ENCODE data around the gene SLCO3A1. TPM values are rescaled to one million over a fixed set of nuclear protein-coding genes. Genes with fewer than 3 reads are reported as not detected.
A peak's percentile ranks its signal among the peaks of the same experiment; 100 is the strongest.
"Not testable (repeated sequence)": the region's sequence is repeated elsewhere in the genome, so short reads cannot be mapped to it uniquely, and the experiment has no call there.

The SLCO3A1 gene
- total RNA-seq, 4 donors from 2014 or later = 10.9 to 18.1 (median 14.2) TPM

DNA sequence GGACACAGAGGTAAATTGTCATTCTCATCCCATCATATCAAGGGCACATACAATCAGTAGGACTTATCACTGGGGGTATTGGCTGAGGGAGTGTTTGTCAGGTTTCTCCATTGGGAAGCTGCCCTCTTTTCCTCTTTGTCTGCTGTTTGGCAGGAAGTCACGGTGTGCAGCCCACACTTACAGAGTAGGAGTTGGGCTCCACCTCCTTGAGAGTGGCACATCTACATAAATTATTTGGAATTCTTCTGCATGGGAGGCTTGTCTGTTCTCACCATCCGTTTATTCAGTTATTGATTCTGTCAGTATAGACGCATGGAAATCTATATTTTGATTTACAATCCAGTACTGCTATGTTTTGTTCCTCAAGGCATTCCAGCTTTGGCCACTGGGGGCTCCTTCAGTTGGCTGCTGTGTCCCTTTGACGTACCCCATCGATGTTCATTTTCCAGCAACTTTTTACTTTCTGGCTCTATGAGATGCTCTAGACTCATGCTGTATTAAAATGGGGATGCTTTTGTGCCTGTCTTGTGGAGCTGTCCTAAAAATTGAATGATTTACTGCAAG lies 200.3 kb downstream of the SLCO3A1 start:
- H3K36me3 ChIP-seq = no peaks in the 10 kb centered on the region
- no peak overlapping the region for H3K27ac ChIP-seq
- H3K9me3 ChIP-seq = no peaks in the 10 kb centered on the region
- TF ChIP-seq, protein P1, sequence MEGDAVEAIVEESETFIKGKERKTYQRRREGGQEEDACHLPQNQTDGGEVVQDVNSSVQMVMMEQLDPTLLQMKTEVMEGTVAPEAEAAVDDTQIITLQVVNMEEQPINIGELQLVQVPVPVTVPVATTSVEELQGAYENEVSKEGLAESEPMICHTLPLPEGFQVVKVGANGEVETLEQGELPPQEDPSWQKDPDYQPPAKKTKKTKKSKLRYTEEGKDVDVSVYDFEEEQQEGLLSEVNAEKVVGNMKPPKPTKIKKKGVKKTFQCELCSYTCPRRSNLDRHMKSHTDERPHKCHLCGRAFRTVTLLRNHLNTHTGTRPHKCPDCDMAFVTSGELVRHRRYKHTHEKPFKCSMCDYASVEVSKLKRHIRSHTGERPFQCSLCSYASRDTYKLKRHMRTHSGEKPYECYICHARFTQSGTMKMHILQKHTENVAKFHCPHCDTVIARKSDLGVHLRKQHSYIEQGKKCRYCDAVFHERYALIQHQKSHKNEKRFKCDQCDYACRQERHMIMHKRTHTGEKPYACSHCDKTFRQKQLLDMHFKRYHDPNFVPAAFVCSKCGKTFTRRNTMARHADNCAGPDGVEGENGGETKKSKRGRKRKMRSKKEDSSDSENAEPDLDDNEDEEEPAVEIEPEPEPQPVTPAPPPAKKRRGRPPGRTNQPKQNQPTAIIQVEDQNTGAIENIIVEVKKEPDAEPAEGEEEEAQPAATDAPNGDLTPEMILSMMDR (IDR thresholded peaks at IDR 0.05) = peak in 3 of 6 experiments; percentile 21 to 37 (median 24)
- TF ChIP-seq POLR2A (IDR thresholded peaks at IDR 0.05) = no peak
- H3K27me3 ChIP-seq = no peaks in the 10 kb centered on the region
- no peak overlapping the region for H3K4me3 ChIP-seq
- intact Hi-C loops (cut with DNase I) = no loop called here
- WGBS, 2 donors = 66 to 73% methylated on average over 5 of the region's 5 CpGs
- no peak for DNase-seq
- peaks cover 10 to 41% (median 24%) of the 10 kb centered on the region in 3 donors for H3K4me1 ChIP-seq

DNA sequence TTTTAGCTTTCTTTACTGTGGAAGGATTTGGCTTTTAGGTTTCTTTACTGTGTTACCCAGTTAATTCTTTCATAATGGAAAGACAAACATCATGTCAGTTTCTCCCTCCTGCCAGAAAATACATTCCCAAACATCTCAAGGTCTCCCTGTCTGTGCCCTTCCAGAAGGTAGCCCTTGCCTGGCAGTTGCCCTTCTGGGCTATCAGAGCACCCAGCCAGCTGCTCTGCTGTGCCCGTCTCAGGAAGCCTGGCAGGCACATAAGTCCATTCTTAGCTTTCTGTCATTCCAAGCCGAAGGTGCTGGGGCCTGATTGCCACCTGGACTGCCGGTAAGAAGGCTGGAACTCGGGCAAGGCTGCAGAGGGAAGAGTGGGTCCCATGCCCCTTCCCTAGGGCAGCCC lies 203.4 kb downstream of the SLCO3A1 start:
- Histone ChIP-seq H3K36me3 (no peaks in the 10 kb centered on the region), H3K9me3 (no peaks in the 10 kb centered on the region), H3K27ac (no peak overlapping the region), H3K27me3 (no peaks in the 10 kb centered on the region), H3K4me1 (peaks cover 5 to 35% (median 13%) of the 10 kb centered on the region in 3 donors), H3K4me3 (no peak overlapping the region)
- WGBS, 2 donors = 71% methylated on average over 1 of the region's 4 CpGs; no CpG with 5 or more reads in 1 of the 2 donors
- DNase-seq = no peak
- intact Hi-C loops (cut with DNase I) = no loop called here
- TF ChIP-seq POLR2A (IDR thresholded peaks at IDR 0.05) = no peak
- TF ChIP-seq, protein P1 (IDR thresholded peaks at IDR 0.05) = no peak

DNA sequence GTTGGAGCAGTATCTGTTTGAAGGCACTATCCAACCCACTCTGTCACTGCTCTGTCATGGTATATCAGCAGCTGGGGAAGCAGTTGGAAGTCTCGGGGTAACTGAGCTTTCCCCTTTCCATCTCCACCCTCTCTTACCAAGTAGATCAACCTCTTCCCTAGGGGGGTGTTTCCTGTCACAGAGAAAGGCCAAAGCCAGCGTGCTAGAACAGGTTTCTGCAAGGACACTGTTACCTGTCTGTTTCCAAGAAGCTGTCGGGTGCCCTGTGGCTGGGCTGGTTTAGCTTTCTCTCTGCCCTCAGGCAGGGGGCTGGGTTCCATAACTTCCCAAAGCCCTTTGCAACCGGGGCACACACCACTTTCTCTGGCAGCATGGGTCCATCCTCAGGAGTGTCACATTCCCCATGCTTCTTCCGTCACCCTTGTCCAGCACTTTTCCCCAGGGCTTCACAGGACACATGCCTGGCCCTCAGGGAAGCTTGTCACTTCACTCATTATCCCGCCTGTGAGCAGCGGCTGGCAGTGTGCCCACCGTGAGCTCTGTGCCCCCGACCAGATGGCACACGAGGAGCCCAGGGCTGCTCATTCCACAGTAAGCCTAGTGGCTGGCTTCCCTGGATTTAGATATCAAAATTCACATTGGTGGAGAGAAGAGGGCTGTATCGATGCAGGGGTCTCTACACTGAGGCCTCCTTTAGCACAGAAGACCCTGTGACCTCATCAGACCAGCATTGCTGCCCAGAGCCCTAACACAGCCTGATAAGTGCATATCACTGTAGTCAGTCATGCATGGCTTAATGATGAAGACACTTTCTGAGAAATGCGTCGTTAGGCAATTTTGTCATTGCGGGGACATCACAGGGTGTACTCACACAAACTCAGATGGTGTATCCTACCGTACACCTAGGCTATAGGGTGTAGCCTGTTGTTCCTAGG lies 205.8 kb downstream of the SLCO3A1 start:
- Histone ChIP-seq H3K9me3 (no peaks in the 10 kb centered on the region), H3K4me3 (no peak overlapping the region), H3K36me3 (no peaks in the 10 kb centered on the region), H3K27ac (peak overlapping the region in 3 of 4 donors; percentile 42 to 73 (median 55)), H3K4me1 (peaks cover 5 to 35% (median 13%) of the 10 kb centered on the region in 3 donors), H3K27me3 (no peaks in the 10 kb centered on the region)
- no peak for DNase-seq
- TF ChIP-seq, protein P1 (IDR thresholded peaks at IDR 0.05) = no peak
- no peak for TF ChIP-seq POLR2A (IDR thresholded peaks at IDR 0.05)
- intact Hi-C loops (cut with DNase I) = no loop called here
- WGBS, 2 donors = 40 to 55% methylated on average over 5 to 15 of the region's 15 CpGs

DNA sequence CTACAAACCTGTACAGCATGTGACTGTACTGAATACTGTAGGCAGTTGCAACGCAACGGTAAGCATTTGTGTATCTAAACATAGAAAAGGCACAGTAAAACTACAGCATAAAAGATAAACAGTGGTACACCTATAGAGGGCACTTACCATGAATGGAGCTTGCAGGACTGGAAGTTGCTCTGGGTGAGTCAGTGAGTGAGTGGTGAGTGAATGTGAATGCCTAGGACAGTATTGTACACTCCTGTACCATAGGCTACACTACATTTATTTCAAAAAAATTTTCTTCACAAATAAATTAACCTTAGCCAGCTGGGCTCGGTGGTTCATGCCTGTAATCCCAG lies 206.4 kb downstream of the SLCO3A1 start:
- H3K27me3 ChIP-seq; intact Hi-C loops (cut with DNase I); H3K9me3 ChIP-seq; H3K4me3 ChIP-seq; DNase-seq; H3K36me3 ChIP-seq: not testable (repeated sequence)
- H3K4me1 ChIP-seq = peaks cover 5 to 35% (median 13%) of the 10 kb centered on the region in 3 donors
- TF ChIP-seq, protein P1 (IDR thresholded peaks at IDR 0.05) = peak in 1 of 6 experiments; percentile 43
- WGBS, 2 donors = 27 to 43% methylated on average over 3 of the region's 3 CpGs
- H3K27ac ChIP-seq = peak overlapping the region in 3 of 4 donors; percentile 42 to 73 (median 55)
